NB4 (cell line): ENCODE results near the gene SYNDIG1.

Experiments used
- CTCF ChIP-seq: IDR thresholded peaks from one replicate; pipeline ENCODE4 v1.5.1; 2012; ENCODE audit warnings: low read depth, low read length
- POLR2A ChIP-seq: IDR thresholded peaks from 2 replicates; pipeline ENCODE4 v1.6.1; 2011; ENCODE audit warnings: mild to moderate bottlenecking; ENCODE audit not compliant: insufficient read length; ENCODE audit errors: extremely low read depth

DNA sequence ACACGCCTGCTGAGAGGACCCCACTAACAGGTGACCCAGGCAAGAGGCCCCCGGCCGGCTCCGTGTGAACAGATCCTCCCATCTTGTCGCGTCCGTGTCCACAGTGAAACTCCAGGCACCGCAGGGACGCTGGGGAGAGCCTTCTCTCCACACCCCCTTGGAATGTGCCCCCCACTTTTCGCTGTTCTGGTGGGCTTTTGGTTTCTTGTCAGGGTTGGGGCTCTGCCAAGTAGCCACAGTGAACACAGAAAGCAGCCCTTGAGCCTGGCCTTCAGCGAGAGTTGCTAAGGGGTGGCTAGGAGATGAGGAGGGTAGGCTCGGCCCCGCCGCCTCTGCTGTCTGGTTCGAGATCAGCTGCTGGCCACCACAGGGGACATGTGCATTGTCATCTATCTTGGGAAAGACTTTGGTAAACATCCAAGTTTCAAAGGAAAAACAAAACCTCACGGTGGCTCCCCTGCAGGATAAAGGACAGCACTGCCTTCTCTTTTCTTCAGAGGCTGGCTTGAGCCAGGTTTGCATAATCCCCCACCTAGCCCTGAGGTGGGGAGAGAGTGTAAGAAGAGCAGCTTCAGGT, 22.7 kb downstream of the SYNDIG1 start:
- no peak for TF ChIP-seq CTCF
- no peak for TF ChIP-seq POLR2A
